Ovary (tissue), 3 donors: ENCODE measurements around the gene TMEM233.

ENCODE experiments used
- CTCF ChIP-seq, 3 donors: fragments of 450-650 bp in 2 of 3; fragments of 200-600 bp in 1 of 3; IDR thresholded peaks; one replicate each; pipeline versions ENCODE4 v1.5.1 to v1.8.0; 2016 to 2022; ENCODE audit warnings: antibody characterized with exemption in 3 of 3, mild to moderate bottlenecking in 1 of 3
- EP300 ChIP-seq: sonication (generic); formaldehyde crosslinking; IDR thresholded peaks from one replicate; pipeline ENCODE4 v1.6.1; 2017; ENCODE audit warnings: antibody characterized with exemption
- donor health status: DM: no; HTN: no; CAD: no.

- no peak for TF ChIP-seq EP300
- TF ChIP-seq CTCF (IDR thresholded peaks at IDR 0.05): no peak
Observed at GRCh38 chr12:119546340-119546739, 47.2 kb upstream of the TMEM233 start.
